ENCODE results near the gene EFNA2. TPM values are rescaled to one million over a fixed set of nuclear protein-coding genes. Genes with fewer than 3 reads are reported as not detected.

Gene EFNA2
- total and polyA plus RNA-seq, 2 experiments from 2014 or later, result 2.7 to 10.3 TPM

GRCh38 chr19:1292419-1293151, 6.9 kb downstream of the EFNA2 start:
- Mint-ChIP-seq H3K27me3 (ENCODE audit: insufficient read depth, low read depth, poor library complexity) (peaks cover 8% of the 10 kb centered on the region), H3K27ac (no peak overlapping the region), H3K36me3 (ENCODE audit: low read depth) (no peaks in the 10 kb centered on the region), H3K9me3 (no peaks in the 10 kb centered on the region), H3K4me3 (no peak overlapping the region), H3K4me1 (peaks cover 2% of the 10 kb centered on the region; the same call in 1 of the 3 replicates)
- TF ChIP-seq STAT1 (IDR thresholded peaks at IDR 0.05; ENCODE audit: unreplicated experiment) (no peak), ZNF462 (CRISPR knock-in tag; IDR thresholded peaks at IDR 0.05) (no peak), POLR2AphosphoS5 (IDR thresholded peaks at IDR 0.05; ENCODE audit: low read depth) (no peak), EZH2 (IDR thresholded peaks at IDR 0.05; ENCODE audit: low read depth, unreplicated experiment) (no peak), NANOG (IDR thresholded peaks at IDR 0.05; ENCODE audit: borderline replicate concordance) (no peak), ZNF114 (CRISPR knock-in tag; IDR thresholded peaks at IDR 0.05) (no peak), CREB1 (CRISPR knock-in tag; IDR thresholded peaks at IDR 0.05; ENCODE audit: low read depth) (no peak), ZNF331 (CRISPR knock-in tag; IDR thresholded peaks at IDR 0.05; ENCODE audit: low read depth) (no peak), EZH2phosphoT487 (IDR thresholded peaks at IDR 0.05; ENCODE audit: unreplicated experiment) (no peak), REST (IDR thresholded peaks at IDR 0.05; ENCODE audit: unreplicated experiment) (no peak)
- TF ChIP-seq, protein P1, sequence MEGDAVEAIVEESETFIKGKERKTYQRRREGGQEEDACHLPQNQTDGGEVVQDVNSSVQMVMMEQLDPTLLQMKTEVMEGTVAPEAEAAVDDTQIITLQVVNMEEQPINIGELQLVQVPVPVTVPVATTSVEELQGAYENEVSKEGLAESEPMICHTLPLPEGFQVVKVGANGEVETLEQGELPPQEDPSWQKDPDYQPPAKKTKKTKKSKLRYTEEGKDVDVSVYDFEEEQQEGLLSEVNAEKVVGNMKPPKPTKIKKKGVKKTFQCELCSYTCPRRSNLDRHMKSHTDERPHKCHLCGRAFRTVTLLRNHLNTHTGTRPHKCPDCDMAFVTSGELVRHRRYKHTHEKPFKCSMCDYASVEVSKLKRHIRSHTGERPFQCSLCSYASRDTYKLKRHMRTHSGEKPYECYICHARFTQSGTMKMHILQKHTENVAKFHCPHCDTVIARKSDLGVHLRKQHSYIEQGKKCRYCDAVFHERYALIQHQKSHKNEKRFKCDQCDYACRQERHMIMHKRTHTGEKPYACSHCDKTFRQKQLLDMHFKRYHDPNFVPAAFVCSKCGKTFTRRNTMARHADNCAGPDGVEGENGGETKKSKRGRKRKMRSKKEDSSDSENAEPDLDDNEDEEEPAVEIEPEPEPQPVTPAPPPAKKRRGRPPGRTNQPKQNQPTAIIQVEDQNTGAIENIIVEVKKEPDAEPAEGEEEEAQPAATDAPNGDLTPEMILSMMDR (conservative IDR thresholded peaks at IDR 0.05; ENCODE audit: low read depth in 2 of 2), result no peak
- TF ChIP-seq, protein P2, sequence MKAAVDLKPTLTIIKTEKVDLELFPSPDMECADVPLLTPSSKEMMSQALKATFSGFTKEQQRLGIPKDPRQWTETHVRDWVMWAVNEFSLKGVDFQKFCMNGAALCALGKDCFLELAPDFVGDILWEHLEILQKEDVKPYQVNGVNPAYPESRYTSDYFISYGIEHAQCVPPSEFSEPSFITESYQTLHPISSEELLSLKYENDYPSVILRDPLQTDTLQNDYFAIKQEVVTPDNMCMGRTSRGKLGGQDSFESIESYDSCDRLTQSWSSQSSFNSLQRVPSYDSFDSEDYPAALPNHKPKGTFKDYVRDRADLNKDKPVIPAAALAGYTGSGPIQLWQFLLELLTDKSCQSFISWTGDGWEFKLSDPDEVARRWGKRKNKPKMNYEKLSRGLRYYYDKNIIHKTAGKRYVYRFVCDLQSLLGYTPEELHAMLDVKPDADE (IDR thresholded peaks at IDR 0.05), result no peak
- no peaks in the 10 kb centered on the region for H3K79me2 ChIP-seq (replicated peaks; ENCODE audit: insufficient read depth)
- no peaks in the 10 kb centered on the region for H4K20me1 ChIP-seq (replicated peaks; ENCODE audit: insufficient read depth)
- H3K9me2 ChIP-seq (ENCODE audit: insufficient read depth), result no peaks in the 10 kb centered on the region
- H3K27ac ChIP-seq (ENCODE audit: low read depth), result no peak overlapping the region
- ATAC-seq, result no peak
- no peak overlapping the region for H3K4me3 ChIP-seq
- H3F3A ChIP-seq (replicated peaks; ENCODE audit: low read depth), result peaks cover 10% of the 10 kb centered on the region; the same call in 1 of the 2 replicates
- no peaks in the 10 kb centered on the region for H3K4me1 ChIP-seq (ENCODE audit: insufficient read depth)
- no peak overlapping the region for H2AFZ ChIP-seq
- peaks cover 4% of the 10 kb centered on the region; the same call in 1 of the 2 replicates for H3K27me3 ChIP-seq (ENCODE audit: insufficient read depth)
- H3K36me3 ChIP-seq (ENCODE audit: insufficient read depth), result no peaks in the 10 kb centered on the region
- no peak for DNase-seq (ENCODE audit: low spot score)
- no peak overlapping the region for H3K4me2 ChIP-seq

Data from GM23338 (cell line).